OCI-LY1 (cell line): ENCODE measurements around the gene SENP3.

Source experiments
- H2AFZ ChIP-seq: fragments of 200-600 bp; sonication (generic), shearing (Covaris generic); 2 replicates; pipeline ENCODE4 v1.6.0; 2014; ENCODE audit warnings: antibody characterized with exemption, mild to moderate bottlenecking, low read length
- H3F3A ChIP-seq: fragments of 200-600 bp; sonication (generic), shearing (Covaris generic); 2 replicates; pipeline ENCODE4 v1.6.0; 2014; ENCODE audit warnings: mild to moderate bottlenecking, antibody characterized with exemption, low read length, moderate library complexity; ENCODE audit not compliant: insufficient read depth
- H3K27ac ChIP-seq: fragments of 200-600 bp; sonication (generic); 2 replicates; pipeline ENCODE4 v1.5.1; 2014; ENCODE audit warnings: low read length, mixed run types, mild to moderate bottlenecking, low read depth; ENCODE audit not compliant: poor library complexity, severe bottlenecking
- H3K27me3 ChIP-seq: fragments of 200-600 bp; sonication (generic); 2 replicates; pipeline ENCODE4 v1.6.0; 2014; ENCODE audit warnings: antibody characterized with exemption, mild to moderate bottlenecking, low read length, moderate library complexity; ENCODE audit not compliant: insufficient read depth
- H3K36me3 ChIP-seq: fragments of 200-600 bp; sonication (generic); 2 replicates; pipeline ENCODE4 v1.6.1; 2014; ENCODE audit warnings: mild to moderate bottlenecking, antibody characterized with exemption, low read length, moderate library complexity, mixed read lengths; ENCODE audit not compliant: insufficient read depth
- H3K4me1 ChIP-seq: fragments of 200-600 bp; sonication (generic); 2 replicates; pipeline ENCODE4 v1.5.1; 2014; ENCODE audit warnings: mild to moderate bottlenecking, low read length, moderate library complexity; ENCODE audit not compliant: insufficient read depth, severe bottlenecking
- H3K4me2 ChIP-seq: fragments of 200-600 bp; sonication (generic), shearing (Covaris generic); 2 replicates; pipeline ENCODE4 v1.6.1; 2014; ENCODE audit warnings: low read length
- H3K4me3 ChIP-seq: fragments of 200-600 bp; sonication (generic); 2 replicates; pipeline ENCODE4 v1.5.1; 2014; ENCODE audit warnings: low read length, low read depth, mild to moderate bottlenecking, mixed read lengths; ENCODE audit not compliant: poor library complexity, severe bottlenecking
- H3K79me2 ChIP-seq: fragments of 200-600 bp; shearing (Covaris generic); 2 replicates; pipeline ENCODE4 v1.6.1; 2016; ENCODE audit warnings: mixed run types, low read length, mixed read lengths; ENCODE audit not compliant: insufficient read depth
- H3K9ac ChIP-seq: fragments of 200-600 bp; sonication (generic), shearing (Covaris generic); 2 replicates; pipeline ENCODE4 v1.6.1; 2014; ENCODE audit warnings: mild to moderate bottlenecking, low read length, mixed read lengths
- H3K9me2 ChIP-seq: fragments of 200-600 bp; sonication (generic), shearing (Covaris generic); 2 replicates; pipeline ENCODE4 v1.6.1; 2014; ENCODE audit warnings: low read depth, mild to moderate bottlenecking, low read length, mixed read lengths
- H3K9me3 ChIP-seq: fragments of 200-600 bp; shearing (Covaris generic); 2 replicates; pipeline ENCODE4 v1.6.1; 2014; ENCODE audit warnings: low read length, mixed read lengths
- H4K20me1 ChIP-seq: fragments of 200-600 bp; sonication (generic), shearing (Covaris generic); 2 replicates; pipeline ENCODE4 v1.6.0; 2016; ENCODE audit warnings: mild to moderate bottlenecking, low read length; ENCODE audit not compliant: insufficient read depth
- CTCF ChIP-seq: fragments of 200-600 bp; sonication (generic), shearing (Covaris generic); IDR thresholded peaks from 2 replicates; pipeline ENCODE4 v1.5.1; 2017; ENCODE audit warnings: mild to moderate bottlenecking, antibody characterized with exemption, low read length, moderate library complexity, mixed read lengths
- EZH2 ChIP-seq: fragments of 200-600 bp; sonication (generic), shearing (Covaris generic); IDR thresholded peaks from 2 replicates; pipeline ENCODE4 v1.8.0; 2017; ENCODE audit warnings: borderline replicate concordance, mixed run types, mild to moderate bottlenecking, antibody characterized with exemption, low read length, moderate library complexity, mixed read lengths

The SENP3 gene

GRCh38 chr17:7513850-7514419, 47.8 kb upstream of the SENP3 start:
- H3K27ac ChIP-seq = no peak overlapping the region
- peaks cover 49% of the 10 kb centered on the region for H3K36me3 ChIP-seq
- no peak for TF ChIP-seq CTCF

GRCh38 chr17:7515911-7516610, 45.7 kb upstream of the SENP3 start:
- H3K9me3 ChIP-seq = no peaks in the 10 kb centered on the region
- no peaks in the 10 kb centered on the region for H3F3A ChIP-seq
- H3K4me1 ChIP-seq = no peaks in the 10 kb centered on the region
- H4K20me1 ChIP-seq = no peaks in the 10 kb centered on the region
- no peak overlapping the region for H3K9ac ChIP-seq
- H3K27ac ChIP-seq = no peak overlapping the region
- no peak overlapping the region for H3K4me2 ChIP-seq
- H3K4me3 ChIP-seq = no peak overlapping the region
- no peak overlapping the region for H2AFZ ChIP-seq
- TF ChIP-seq EZH2 = no peak
- no peak for TF ChIP-seq CTCF
- H3K27me3 ChIP-seq = no peaks in the 10 kb centered on the region
- no peaks in the 10 kb centered on the region for H3K79me2 ChIP-seq
- H3K9me2 ChIP-seq = no peaks in the 10 kb centered on the region
- H3K36me3 ChIP-seq = peaks cover 28% of the 10 kb centered on the region

More at GRCh38 chr17:7513850-7514419, 47.8 kb upstream of the SENP3 start:
- Histone ChIP-seq H3K79me2 (no peaks in the 10 kb centered on the region), H3K4me3 (no peak overlapping the region), H3K9me2 (no peaks in the 10 kb centered on the region), H2AFZ (no peak overlapping the region), H3F3A (no peaks in the 10 kb centered on the region), H3K4me2 (no peak overlapping the region), H3K27me3 (no peaks in the 10 kb centered on the region), H3K9ac (no peak overlapping the region), H4K20me1 (no peaks in the 10 kb centered on the region), H3K9me3 (no peaks in the 10 kb centered on the region), H3K4me1 (no peaks in the 10 kb centered on the region)

- H3F3A ChIP-seq = no peaks in the 10 kb centered on the region
- H3K4me2 ChIP-seq = no peak overlapping the region
- no peaks in the 10 kb centered on the region for H3K79me2 ChIP-seq
- no peak overlapping the region for H2AFZ ChIP-seq
- no peak overlapping the region for H3K27ac ChIP-seq
- no peak overlapping the region for H3K9ac ChIP-seq
- no peaks in the 10 kb centered on the region for H3K4me1 ChIP-seq
- H3K36me3 ChIP-seq = no peaks in the 10 kb centered on the region
- H3K27me3 ChIP-seq = peaks cover 3% of the 10 kb centered on the region; the same call in 1 of the 2 replicates
- H3K9me2 ChIP-seq = no peaks in the 10 kb centered on the region
- no peaks in the 10 kb centered on the region for H3K9me3 ChIP-seq
- no peak for TF ChIP-seq EZH2
- peak; percentile 64 for TF ChIP-seq CTCF
- no peak overlapping the region for H3K4me3 ChIP-seq
- no peaks in the 10 kb centered on the region for H4K20me1 ChIP-seq
These were observed 38.7 kb upstream of the SENP3 start for GRCh38 chr17:7523033-7523432.
